HepG2 (cell line): ENCODE results near the gene TYRP1. TPM values are rescaled to one million over a fixed set of nuclear protein-coding genes. Genes with fewer than 3 reads are reported as not detected.

Source experiments
- ATAC-seq: fragments of 200-7000 bp; cut with Tn5 transposase; 3 replicates; pipeline ENCODE4 v1.9.1; 2020; ENCODE audit warnings: mild to moderate bottlenecking, moderate library complexity
- BruUV-seq: library from RNA; stranded (reverse); fragments of 400-500 nt; replicated peaks from 2 replicates; lab custom pipeline; 2021; lab: Mats Ljungman, UMichigan
- CTCF ChIA-PET: fragments of 300-600 bp; formaldehyde crosslinking; extraction: SDS; loops from one replicate; lab custom pipeline; 2021; ENCODE audit warnings: low total read pairs, inconsistent platforms, low intra/inter-chr PET ratio; lab: Yijun Ruan, JAX
- POLR2A ChIA-PET: fragments of 350-600 bp; sonication (Branson Sonifier 250); formaldehyde crosslinking; loops from one replicate; lab custom pipeline; 2020; ENCODE audit warnings: antibody characterized with exemption, inconsistent platforms; lab: Yijun Ruan, JAX
- DNase-seq: peaks from one replicate; pipeline ENCODE4 v3.0.0-alpha.2; 2015; ENCODE audit warnings: low spot score
- FAIRE-seq: peaks from 3 replicates; lab custom pipeline; 2011; peaks lifted over from hg19 to GRCh38; lab: Jason Lieb, UNC
- H2AFZ ChIP-seq: one replicate; pipeline ENCODE4 v1.6.1; 2011; ENCODE audit warnings: low read length, inconsistent platforms
- H3K27ac ChIP-seq: fragments of 300-600 bp; 3 replicates; pipeline ENCODE4 v1.8.0; 2011; ENCODE audit warnings: mixed run types, mild to moderate bottlenecking, mixed read lengths, low read length, inconsistent platforms; ENCODE audit not compliant: insufficient read depth; ENCODE audit errors: extremely low read length
- H3K27me3 ChIP-seq, 2 experiments: fragments of 200-600 bp in 1 of 2; 2 replicates in 1 of 2; 3 replicates in 1 of 2; pipeline versions ENCODE4 v1.6.0 to v1.8.0; 2011; ENCODE audit warnings: low read length in 2 of 2, mild to moderate bottlenecking in 2 of 2, moderate library complexity in 2 of 2, inconsistent platforms in 1 of 2; ENCODE audit not compliant: insufficient read depth in 2 of 2, control insufficient read depth in 1 of 2
- H3K36me3 ChIP-seq, 2 experiments: fragments of 200-600 bp in 1 of 2; replicated peaks in 1 of 2; 2 replicates in 1 of 2; 3 replicates in 1 of 2; pipeline versions ENCODE4 v1.5.1 to v1.8.0; 2011; ENCODE audit warnings: low read length in 2 of 2, inconsistent platforms in 1 of 2; ENCODE audit not compliant: insufficient read depth in 2 of 2, control insufficient read depth in 1 of 2
- H3K4me1 ChIP-seq: 2 replicates; pipeline ENCODE4 v1.5.1; 2012; ENCODE audit warnings: low read length, inconsistent platforms; ENCODE audit not compliant: insufficient read depth
- H3K4me2 ChIP-seq: 2 replicates; pipeline ENCODE4 v1.6.0; 2011; ENCODE audit warnings: low read depth, low read length, inconsistent platforms
- H3K4me3 ChIP-seq, 3 experiments: fragments of 200-600 bp in 1 of 3; sonication (generic), shearing (Covaris generic) in 1 of 3; replicated peaks in 1 of 3; 2 replicates each; pipeline ENCODE4 v1.5.1; 2011 to 2016; ENCODE audit warnings: low read length in 3 of 3, inconsistent platforms in 2 of 3, low read depth in 2 of 3, mild to moderate bottlenecking in 2 of 3, control low read depth in 1 of 3, mixed read lengths in 1 of 3; ENCODE audit not compliant: insufficient read depth in 1 of 3
- H3K79me2 ChIP-seq: one replicate; pipeline ENCODE4 v1.6.1; 2011; ENCODE audit warnings: low read length, inconsistent platforms; ENCODE audit not compliant: insufficient read depth
- H3K9ac ChIP-seq: 2 replicates; pipeline ENCODE4 v1.6.0; 2011; ENCODE audit warnings: mild to moderate bottlenecking, low read depth, low read length, inconsistent platforms; ENCODE audit not compliant: insufficient read depth
- H3K9me3 ChIP-seq: 2 replicates; pipeline ENCODE4 v1.5.1; 2012; ENCODE audit warnings: mild to moderate bottlenecking, low read length
- H4K20me1 ChIP-seq: 2 replicates; pipeline ENCODE4 v1.6.0; 2011; ENCODE audit warnings: inconsistent platforms, mild to moderate bottlenecking, low read length, moderate library complexity; ENCODE audit not compliant: insufficient read depth
- HMG20B ChIP-seq: conservative IDR thresholded peaks from 2 replicates; pipeline ENCODE4 v1.6.1; 2016; ENCODE audit warnings: missing genetic modification reagents, missing compliant biosample characterization
- HNRNPK ChIP-seq: fragments of 200-400 bp; formaldehyde crosslinking; IDR thresholded peaks from 2 replicates; pipeline ENCODE4 v1.6.1; 2018; ENCODE audit warnings: low read length, low read depth, moderate library complexity, mild to moderate bottlenecking; ENCODE audit not compliant: poor library complexity, severe bottlenecking
- KLF15 ChIP-seq: sonication (generic); formaldehyde crosslinking; IDR thresholded peaks from 2 replicates; pipeline ENCODE4 v1.8.1; 2023; ENCODE audit warnings: borderline replicate concordance, mild to moderate bottlenecking, inconsistent platforms, missing genetic modification reagents, mixed read lengths
- LCORL ChIP-seq, 2 experiments: fragments of 450-650 bp in 1 of 2; sonication (generic) in 1 of 2; formaldehyde crosslinking in 1 of 2; IDR thresholded peaks; 2 replicates each; pipeline versions ENCODE4 v1.5.0 to v1.6.1; 2017 to 2020; ENCODE audit warnings: antibody characterized with exemption in 1 of 2, missing genetic modification reagents in 1 of 2
- MTF2 ChIP-seq: sonication (generic); formaldehyde crosslinking; IDR thresholded peaks from 2 replicates; pipeline ENCODE4 v1.5.0; 2020; ENCODE audit warnings: missing genetic modification reagents, borderline replicate concordance
- NFE2L2 ChIP-seq: fragments of 150-350 bp; IDR thresholded peaks from 2 replicates; pipeline ENCODE4 v1.6.1; 2014; ENCODE audit warnings: low read length
- NFKBIZ ChIP-seq: IDR thresholded peaks from 2 replicates; pipeline ENCODE4 v1.6.1; 2018; ENCODE audit warnings: missing genetic modification reagents, missing compliant biosample characterization
- PAWR ChIP-seq: sonication (generic); formaldehyde crosslinking; IDR thresholded peaks from 2 replicates; pipeline ENCODE4 v1.4.0; 2020; ENCODE audit warnings: missing genetic modification reagents, mild to moderate bottlenecking, borderline replicate concordance
- SNAPC2 ChIP-seq: sonication (generic); formaldehyde crosslinking; IDR thresholded peaks from 2 replicates; pipeline ENCODE4 v1.8.1; 2022; ENCODE audit warnings: mild to moderate bottlenecking, missing genetic modification reagents
- SP140L ChIP-seq: sonication (generic); formaldehyde crosslinking; IDR thresholded peaks from 2 replicates; pipeline ENCODE4 v1.4.0; 2020; ENCODE audit warnings: missing genetic modification reagents, borderline replicate concordance
- ZNF513 ChIP-seq: sonication (generic); formaldehyde crosslinking; conservative IDR thresholded peaks from 2 replicates; pipeline ENCODE4 v1.5.0; 2020; ENCODE audit warnings: missing genetic modification reagents
- WGBS: methylation state at CpG from one replicate; pipeline ENCODE4 v1.1.6; 2017; ENCODE audit warnings: low lambda C conversion rate; 5-methylcytosine and 5-hydroxymethylcytosine counted together
- in situ Hi-C: cut with HindIII; loops from 2 replicates; pipeline ENCODE4 v1.10.0; 2017; ENCODE audit warnings: low pct_unique_long_range_greater_than_20kb; ENCODE audit not compliant: extremely low pct_ligation_motif_present
- intact Hi-C: fragments of 100-400 bp; cut with micrococcal nuclease; formaldehyde crosslinking; loops from one replicate; pipeline ENCODE4 v1.10.0; 2022; ENCODE audit not compliant: unreplicated experiment
- polyA plus RNA-seq, 8 experiments: library from polyadenylated mRNA; depleted of rRNA in 3 of 8; stranded (reverse) in 7 of 8; unstranded in 1 of 8; fragments of >200 nt; fragmentation: Illumina TruSeq in 4 of 8; extraction: Trizol in 4 of 8; gene quantifications; 2 replicates each; pipeline versions ENCODE4 v1.2.1 to v1.2.3, GENCODE V29; 2011 to 2016; ENCODE audit warnings: low read depth in 4 of 8, missing spikeins in 1 of 8, mixed read lengths in 1 of 8; ENCODE audit not compliant: insufficient read depth in 1 of 8
- total RNA-seq, 5 experiments: library from RNA; depleted of rRNA; stranded (reverse); fragments of >200 nt; fragmentation: Illumina TruSeq; extraction: Trizol; gene quantifications; 2 replicates each; pipeline ENCODE4 v1.2.3, GENCODE V29; 2016; ENCODE audit warnings: low read depth in 1 of 5
- TF ChIP-seq, protein P1 (sequence below), 2 experiments: sonication (generic) in 1 of 2; formaldehyde crosslinking in 1 of 2; IDR thresholded peaks; 2 replicates each; pipeline versions ENCODE4 v1.4.0 to v1.6.1; 2018 to 2020; ENCODE audit warnings: missing genetic modification reagents in 2 of 2, borderline replicate concordance in 1 of 2, low read depth in 1 of 2, mild to moderate bottlenecking in 1 of 2, missing biosample characterization in 1 of 2

TYRP1 gene
- total and polyA plus RNA-seq, 2 of the 13 experiments (the other 11 are each of a cell fraction or from before 2014, with no cell fraction given), result 0.04 TPM; not detected in 1

DNA sequence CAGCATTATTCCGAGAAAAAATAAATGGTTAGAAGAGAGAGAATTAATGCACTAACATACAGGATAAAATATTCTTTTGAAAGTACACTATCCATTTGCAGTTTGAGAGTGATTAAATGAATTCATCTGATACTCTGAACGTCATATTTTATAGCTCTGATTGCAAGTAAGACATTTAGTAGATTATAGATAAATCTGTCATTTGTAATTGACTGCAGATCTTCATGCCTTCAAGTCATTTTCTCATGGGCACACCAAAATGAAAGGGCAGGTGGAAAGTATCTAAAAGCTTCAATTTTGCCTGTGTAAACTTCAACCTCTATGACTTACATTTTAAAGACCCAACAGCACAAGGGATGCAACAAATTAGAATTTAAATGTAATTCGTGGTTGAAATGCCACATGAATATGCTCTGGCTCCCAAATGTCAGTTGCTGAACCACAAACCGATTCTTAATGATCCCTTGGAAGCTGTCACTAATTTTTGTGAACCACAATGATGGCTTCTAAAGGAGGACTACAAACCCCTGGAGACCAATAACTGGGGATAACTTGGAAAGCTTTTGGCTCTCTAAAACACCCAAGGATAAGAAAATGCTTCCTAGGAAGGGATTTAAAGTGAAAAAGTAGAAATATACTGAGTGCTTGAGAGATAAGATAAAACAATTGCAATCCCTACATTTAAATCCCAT, 3.9 kb downstream of the TYRP1 start (continued):
- no peak for TF ChIP-seq ZNF513 (CRISPR knock-in tag)
- TF ChIP-seq KLF15 (CRISPR knock-in tag), result no peak
- TF ChIP-seq PAWR (CRISPR knock-in tag), result no peak
- no peak for TF ChIP-seq LCORL (IDR thresholded peaks at IDR 0.05)
- no peak for TF ChIP-seq LCORL (CRISPR knock-in tag; IDR thresholded peaks at IDR 0.05)
- no peak for TF ChIP-seq SP140L
- no peak for TF ChIP-seq HNRNPK
- TF ChIP-seq HMG20B (CRISPR knock-in tag), result no peak
- no peak for TF ChIP-seq SNAPC2 (CRISPR knock-in tag)
- TF ChIP-seq NFKBIZ (CRISPR knock-in tag), result no peak
- TF ChIP-seq MTF2 (CRISPR knock-in tag), result no peak
- TF ChIP-seq, all 625 proteins: peak for 0

DNA sequence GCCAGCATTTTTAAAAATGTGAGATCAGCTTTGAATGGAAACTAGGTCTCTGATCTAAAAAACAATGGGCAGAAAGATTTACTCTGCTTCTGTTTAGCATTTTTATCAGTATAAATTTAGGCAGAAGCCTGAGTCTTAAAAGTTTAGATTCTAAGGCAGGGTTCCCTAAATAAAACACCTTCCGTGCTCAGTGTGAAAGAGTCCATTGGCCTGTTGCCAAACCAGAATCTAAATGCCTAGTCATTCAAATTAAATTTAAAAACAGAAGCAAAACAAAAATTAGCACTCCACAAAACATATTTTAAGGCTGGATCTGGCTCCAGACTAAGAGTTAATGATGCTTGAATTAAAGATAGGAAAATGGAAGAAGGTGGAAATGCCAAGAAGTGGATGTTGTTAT, 4.5 kb downstream of the TYRP1 start:
- no peak overlapping the region for H2AFZ ChIP-seq
- H3K79me2 ChIP-seq, result no peaks in the 10 kb centered on the region
- H4K20me1 ChIP-seq, result no peaks in the 10 kb centered on the region
- no peak overlapping the region for H3K9ac ChIP-seq
- in situ Hi-C loops, result no loop called here
- intact Hi-C loops, result no loop called here
- POLR2A ChIA-PET, result no interaction called here
- no peak overlapping the region for H3K27ac ChIP-seq
- CTCF ChIA-PET, result no interaction called here
- no peaks in the 10 kb centered on the region for H3K36me3 ChIP-seq
- ATAC-seq (no peak), FAIRE-seq (no peak), DNase-seq (no peak)
- no TSS peak for BruUV-seq
- no peaks in the 10 kb centered on the region for H3K27me3 ChIP-seq
- 11% methylated on average over 1 of the region's 1 CpG for WGBS
- H3K4me3 ChIP-seq, result no peak overlapping the region
- H3K4me2 ChIP-seq, result no peak overlapping the region
- H3K4me1 ChIP-seq, result no peaks in the 10 kb centered on the region
- TF ChIP-seq, protein P1, sequence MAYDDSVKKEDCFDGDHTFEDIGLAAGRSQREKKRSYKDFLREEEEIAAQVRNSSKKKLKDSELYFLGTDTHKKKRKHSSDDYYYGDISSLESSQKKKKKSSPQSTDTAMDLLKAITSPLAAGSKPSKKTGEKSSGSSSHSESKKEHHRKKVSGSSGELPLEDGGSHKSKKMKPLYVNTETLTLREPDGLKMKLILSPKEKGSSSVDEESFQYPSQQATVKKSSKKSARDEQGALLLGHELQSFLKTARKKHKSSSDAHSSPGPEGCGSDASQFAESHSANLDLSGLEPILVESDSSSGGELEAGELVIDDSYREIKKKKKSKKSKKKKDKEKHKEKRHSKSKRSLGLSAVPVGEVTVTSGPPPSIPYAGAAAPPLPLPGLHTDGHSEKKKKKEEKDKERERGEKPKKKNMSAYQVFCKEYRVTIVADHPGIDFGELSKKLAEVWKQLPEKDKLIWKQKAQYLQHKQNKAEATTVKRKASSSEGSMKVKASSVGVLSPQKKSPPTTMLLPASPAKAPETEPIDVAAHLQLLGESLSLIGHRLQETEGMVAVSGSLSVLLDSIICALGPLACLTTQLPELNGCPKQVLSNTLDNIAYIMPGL (CRISPR knock-in tag; IDR thresholded peaks at IDR 0.05; ENCODE audit: borderline replicate concordance in 1 of 2, low read depth in 1 of 2), result no peak
- peak; percentile 33 for TF ChIP-seq NFE2L2
- H3K9me3 ChIP-seq, result no peaks in the 10 kb centered on the region
